Sciatic nerve (tissue), 2 donors: ENCODE data around the gene ZNF543. TPM values are rescaled to one million over a fixed set of nuclear protein-coding genes. Genes with fewer than 3 reads are reported as not detected.
A peak's percentile ranks its signal among the peaks of the same experiment; 100 is the strongest.
"Not testable (repeated sequence)": the region's sequence is repeated elsewhere in the genome, so short reads cannot be mapped to it uniquely, and the experiment has no call there.

ENCODE experiments used
- ATAC-seq: fragments of 200-7000 bp; cut with Tn5 transposase; one replicate; pipeline ENCODE4 v1.9.1; 2020; ENCODE audit warnings: mild to moderate bottlenecking, moderate library complexity
- DNase-seq: peaks from one replicate; pipeline ENCODE4 v3.0.0-alpha.2; 2020; ENCODE audit warnings: low spot score
- intact Hi-C: fragments of 100-400 bp; cut with DNase I; formaldehyde crosslinking; loops from one replicate; pipeline ENCODE4 v1.14.2; 2022
- total RNA-seq: library from RNA; stranded (reverse); fragmentation: NEBNext Ultra II Directional; extraction: Animal tissue kit (Norgen Biotek cat#: 25700); gene quantifications from one replicate; pipeline ENCODE4 v1.2.1, GENCODE V29; 2021
- donor health status: DM: no; HTN: no; CAD: no.
- donor health status: DM: no; HTN: no; CAD: no.

The ZNF543 gene
- 7.0 TPM for total RNA-seq

DNA sequence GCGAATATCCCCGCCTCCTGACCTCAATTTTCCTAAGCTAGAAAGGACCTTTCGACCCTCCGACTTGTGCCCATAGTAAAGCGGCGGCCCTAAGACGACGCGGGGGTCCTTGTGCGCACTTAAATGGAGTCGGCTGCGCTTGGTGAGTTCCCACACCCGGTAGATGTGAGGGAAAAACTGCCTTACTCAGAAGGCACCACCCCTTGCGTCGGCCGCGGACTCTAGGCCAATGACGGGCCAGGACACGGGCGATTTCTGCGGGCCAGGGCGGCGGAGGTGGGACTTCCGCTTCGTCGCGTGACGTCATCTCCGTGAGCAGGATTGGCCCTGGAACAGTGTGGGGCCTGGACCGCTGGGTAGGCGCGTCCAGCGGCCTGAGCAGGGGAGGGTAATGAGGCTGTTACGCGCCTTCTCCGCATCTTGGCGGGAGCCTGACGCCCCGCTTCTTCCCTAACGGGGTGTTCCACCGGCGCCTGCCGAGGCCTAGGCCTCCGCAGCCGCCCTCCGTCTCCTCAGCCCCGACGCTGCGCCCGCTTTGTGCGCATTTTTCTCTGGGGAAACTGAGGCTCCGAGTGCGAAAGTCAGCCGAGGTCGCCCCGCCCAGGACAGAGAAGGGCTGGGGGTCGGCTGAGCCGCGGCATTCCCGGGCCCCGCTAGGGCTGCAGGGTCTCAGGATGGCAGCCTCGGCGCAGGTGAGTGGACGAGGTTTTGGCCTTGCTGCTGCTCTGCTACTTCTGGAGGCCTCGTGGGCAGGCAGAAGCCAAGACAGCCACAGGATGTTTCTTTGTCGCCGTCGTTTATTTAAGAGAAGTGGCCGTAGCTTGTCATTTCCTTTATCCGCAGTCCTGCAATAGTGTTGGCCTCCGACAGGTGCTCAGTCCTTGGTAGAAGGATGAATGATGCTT lies at the start of gene ZNF543:
Gene ZNF543, plus strand, starts transcription at position 293 of the 905 bp plus-strand sequence. Its CDS starts 382 bp downstream, at position 675.
- peak; percentile 97 for DNase-seq
- peak; percentile 100 for ATAC-seq
- intact Hi-C loops, result no loop called here

DNA sequence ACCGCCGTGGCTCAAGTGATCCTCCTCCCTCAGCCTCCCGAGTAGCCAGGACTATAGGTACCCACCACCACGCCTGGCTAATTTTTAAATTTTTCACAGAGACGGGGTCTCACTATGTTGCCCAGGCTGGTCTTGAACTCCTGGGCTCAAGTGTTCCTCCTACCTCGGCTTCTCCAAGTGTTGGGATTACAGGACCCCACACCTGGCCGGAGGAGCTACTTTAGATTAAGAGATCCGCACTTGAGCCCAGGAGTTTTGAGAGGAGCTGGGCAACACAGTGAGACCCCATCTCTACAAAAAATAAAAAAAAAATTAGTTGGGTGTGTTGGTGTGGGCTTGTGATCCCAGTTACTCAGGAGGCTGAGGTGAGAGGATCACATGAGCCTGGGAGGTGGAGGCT lies 49.0 kb upstream of the ZNF543 start:
- no peak for ATAC-seq
- intact Hi-C loops, result no loop called here
- no peak for DNase-seq

DNA sequence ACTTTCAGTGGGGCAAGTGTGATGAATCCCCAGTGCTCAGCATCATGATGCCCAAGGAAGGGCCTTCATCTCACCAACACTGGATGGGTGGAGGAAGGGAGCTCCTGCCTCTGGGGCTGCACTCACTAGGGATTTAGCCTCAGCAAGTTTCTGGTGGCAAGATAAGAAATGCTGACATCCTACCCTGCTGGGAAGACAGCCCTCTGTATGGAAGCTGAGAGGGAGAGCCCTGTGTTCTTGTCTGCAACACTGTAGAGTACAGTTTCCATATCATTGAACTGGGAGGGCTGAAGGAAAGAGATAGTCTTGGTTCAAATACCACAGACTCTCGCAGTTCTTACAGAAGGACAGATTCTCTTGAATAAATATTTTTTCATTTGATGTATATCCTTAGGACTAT lies 47.3 kb upstream of the ZNF543 start:
- intact Hi-C loops, result no loop called here
- no peak for DNase-seq
- no peak for ATAC-seq

DNA sequence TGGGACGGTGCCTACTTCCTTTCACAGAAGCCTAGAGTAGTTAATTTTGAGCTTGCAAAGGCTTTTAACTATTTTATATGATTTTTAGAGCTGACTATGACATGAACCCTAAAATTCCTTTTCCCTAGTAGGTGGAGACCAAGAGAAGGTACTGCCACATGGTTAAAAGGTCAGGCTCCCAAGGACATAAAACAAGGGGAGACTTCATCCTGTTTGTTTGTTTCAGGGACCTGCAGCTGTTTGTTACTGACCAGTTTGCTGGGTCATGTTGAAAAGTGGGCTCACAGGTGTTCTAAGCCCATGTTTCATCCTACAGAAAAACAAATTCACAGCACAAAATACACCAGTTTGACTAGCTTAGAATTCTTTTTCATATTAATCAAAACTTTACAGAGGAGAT lies 43.8 kb upstream of the ZNF543 start:
- intact Hi-C loops, result no loop called here
- ATAC-seq (no peak), DNase-seq (no peak)

DNA sequence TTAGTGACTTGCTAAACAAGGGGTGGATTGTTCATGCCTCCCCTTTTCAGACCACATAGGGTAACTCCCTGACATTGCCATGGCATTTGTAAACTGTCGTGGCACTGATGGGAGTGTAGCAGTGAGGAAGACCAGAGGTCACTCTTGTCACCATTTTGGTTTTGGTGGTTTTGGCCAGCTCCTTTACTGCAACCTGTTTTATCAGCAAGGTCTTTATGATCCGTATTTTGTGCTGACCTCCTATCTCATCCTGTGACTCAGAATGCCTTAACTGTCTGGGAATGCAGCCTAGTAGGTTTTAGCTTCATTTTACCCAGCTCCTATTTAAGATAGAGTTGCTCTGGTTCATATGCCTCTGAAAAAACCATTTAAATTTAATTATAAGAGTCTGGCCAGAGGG lies 41.8 kb upstream of the ZNF543 start:
- intact Hi-C loops, ATAC-seq, DNase-seq: not testable (repeated sequence)

DNA sequence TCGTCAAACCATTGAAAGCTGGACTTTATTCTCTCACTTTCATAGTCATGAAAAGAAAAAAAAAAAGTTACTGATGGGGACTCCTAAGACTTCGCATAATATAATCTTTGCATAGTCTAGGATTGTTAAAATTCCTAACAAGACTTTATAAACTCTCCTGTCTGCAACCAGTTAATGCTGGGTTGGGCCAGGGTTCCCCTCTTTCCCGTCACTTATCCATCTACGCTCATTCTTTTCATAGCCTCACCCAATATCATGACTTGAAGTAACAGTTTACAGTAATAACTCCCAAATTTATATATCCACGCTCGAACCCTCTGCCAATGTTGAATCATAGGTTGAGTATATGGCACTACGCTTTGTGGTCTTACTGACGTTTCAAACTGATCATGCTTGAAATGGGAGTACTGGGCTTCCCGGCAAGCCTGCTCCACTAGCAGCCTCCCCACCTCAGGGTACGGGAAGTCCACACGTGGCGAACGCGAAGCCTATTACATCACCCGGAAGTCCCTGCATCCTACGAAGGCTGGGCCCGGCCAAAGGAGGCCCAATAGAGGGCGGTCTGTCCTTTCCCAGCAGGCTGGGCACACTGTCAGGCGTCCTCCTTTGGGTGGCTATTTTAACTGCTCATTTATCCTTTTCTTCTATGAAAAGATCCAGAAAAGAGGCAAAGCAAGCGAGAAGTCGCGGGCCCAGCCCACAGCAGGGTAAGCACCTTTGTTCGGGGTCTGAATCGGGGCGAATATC lies 40.7 kb upstream of the ZNF543 start:
- DNase-seq (peak; percentile 92), ATAC-seq (peak; percentile 98)
- intact Hi-C loops, result no loop called here

DNA sequence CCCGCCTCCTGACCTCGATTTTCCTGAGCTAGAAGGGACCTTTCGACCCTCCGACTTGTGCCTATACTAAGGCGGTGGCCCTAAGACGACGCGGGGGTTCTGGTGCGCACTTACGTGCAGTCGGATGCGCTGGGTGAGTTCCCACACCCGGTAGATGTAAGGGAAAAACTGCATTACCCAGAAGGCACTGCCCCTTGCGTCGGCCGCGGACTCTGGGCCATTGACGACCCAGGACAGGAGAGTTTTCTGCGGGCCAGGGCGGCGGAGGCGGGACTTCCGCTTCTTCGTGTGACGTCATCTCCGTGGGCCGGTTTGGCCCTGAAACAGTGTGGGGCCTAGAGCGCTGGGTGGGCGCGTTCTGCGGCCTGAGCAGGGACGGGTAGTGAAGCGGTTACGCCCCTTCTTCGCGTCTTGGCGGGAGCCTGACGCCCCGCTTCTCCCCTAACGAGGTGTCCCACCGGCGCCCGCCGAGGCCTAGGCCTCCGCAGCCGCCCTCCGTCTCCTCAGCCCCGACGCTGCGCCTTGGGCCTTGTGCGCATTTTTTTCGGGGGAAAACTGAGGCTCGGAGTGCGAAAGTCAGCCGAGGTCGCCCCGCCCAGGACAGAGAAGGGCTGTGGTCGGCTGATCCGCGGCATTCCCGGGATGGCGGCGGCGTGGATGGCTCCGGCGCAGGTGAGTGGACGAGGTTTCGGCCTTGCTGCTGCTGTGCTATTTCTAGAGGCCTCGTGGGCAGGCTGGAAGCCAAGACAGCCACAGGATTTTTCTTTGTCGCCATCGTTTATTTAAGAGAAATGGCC lies 39.9 kb upstream of the ZNF543 start, which contains the start of gene ZNF460:
Gene ZNF460, plus strand, starts transcription at position 321 of the 797 bp plus-strand sequence. Its CDS starts 322 bp downstream, at position 643.
- ATAC-seq (peak; percentile 99), DNase-seq (peak; percentile 98)
- intact Hi-C loops, result no loop called here

DNA sequence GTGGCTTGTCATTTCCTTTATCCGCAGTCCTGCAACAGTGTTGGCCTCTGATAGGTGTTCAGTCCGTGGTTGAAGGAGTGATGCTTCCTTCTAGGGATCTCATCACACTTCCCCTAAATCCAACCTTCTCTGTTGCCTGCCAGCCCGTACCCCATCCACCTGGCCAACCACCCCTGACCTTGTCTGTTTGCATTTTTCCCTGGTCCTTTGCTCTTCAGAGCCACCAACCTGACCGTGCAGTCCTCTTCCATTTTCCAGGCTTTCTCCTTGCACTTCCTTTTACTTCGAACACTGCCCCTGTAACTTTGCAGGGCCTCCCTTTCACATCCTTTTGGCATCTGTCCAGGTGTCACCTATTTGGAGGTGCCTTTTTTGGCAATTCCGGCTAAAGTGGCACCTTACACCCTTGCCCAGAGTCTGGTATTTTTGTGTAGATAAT lies 39.3 kb upstream of the ZNF543 start:
- DNase-seq (no peak), ATAC-seq (no peak)
- intact Hi-C loops, result no loop called here

DNA sequence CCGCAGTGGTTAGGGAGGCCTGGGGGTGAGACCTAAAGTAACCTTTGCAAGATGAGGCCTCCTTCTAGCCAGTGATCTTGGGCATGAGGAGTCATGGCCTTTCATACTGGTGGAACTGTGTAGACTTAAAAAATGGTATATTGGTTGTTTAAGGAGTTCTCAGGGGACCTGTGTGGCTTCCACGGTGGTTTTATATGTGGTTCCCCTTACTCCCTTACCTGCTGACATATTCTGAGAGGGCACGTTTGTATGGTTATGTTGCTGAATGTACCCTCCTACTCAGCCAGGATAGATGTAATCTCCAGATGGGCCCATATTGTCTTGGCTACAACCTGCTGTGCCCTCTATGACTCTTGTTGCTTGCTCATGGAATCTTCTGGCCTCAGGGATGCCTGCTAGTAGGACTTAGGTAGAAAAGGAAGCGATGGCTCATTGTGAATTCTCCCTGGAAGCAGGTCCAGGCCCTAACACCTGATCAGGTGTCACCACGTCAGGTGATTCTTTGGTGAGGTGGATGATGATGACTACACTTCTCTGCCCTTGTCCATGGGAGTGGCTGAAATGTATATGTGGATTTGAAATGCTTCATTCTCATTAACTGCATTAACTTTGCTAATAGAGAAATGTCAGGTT lies 38.1 kb upstream of the ZNF543 start:
- intact Hi-C loops, result no loop called here
- ATAC-seq, result no peak
- DNase-seq, result no peak

DNA sequence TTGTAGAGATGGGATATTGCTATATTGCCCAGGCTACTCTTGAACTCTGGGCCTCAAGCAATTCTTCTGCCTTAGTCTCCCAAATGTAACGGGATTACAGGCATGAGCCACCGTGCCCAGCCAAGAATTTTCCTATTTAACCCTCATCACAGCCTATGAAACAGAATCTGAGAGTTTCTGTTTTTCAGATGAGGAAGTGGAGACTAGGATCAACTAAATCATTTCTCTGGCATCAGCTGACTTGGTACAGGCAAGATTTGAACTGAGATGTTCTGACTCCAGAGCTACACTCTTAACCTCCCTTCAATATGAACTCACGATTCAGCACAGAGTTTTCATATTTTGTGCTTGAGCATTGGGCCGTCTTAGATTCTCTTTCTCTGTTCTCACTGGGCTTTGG lies 31.9 kb upstream of the ZNF543 start:
- intact Hi-C loops, result no loop called here
- no peak for DNase-seq
- no peak for ATAC-seq

DNA sequence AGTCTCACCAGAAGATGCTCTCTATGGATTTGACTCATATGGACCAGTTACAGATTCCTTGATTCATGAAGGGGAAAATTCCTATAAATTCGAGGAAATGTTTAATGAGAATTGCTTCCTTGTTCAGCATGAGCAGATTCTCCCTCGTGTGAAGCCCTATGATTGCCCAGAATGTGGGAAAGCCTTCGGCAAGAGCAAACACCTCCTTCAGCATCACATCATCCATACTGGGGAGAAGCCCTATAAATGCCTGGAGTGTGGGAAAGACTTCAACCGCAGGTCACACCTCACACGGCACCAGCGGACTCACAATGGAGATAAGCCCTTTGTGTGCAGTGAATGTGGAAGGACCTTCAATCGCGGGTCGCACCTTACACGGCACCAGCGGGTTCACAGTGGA lies 29.3 kb upstream of the ZNF543 start:
- ATAC-seq, result no peak
- intact Hi-C loops, result no loop called here
- no peak for DNase-seq

DNA sequence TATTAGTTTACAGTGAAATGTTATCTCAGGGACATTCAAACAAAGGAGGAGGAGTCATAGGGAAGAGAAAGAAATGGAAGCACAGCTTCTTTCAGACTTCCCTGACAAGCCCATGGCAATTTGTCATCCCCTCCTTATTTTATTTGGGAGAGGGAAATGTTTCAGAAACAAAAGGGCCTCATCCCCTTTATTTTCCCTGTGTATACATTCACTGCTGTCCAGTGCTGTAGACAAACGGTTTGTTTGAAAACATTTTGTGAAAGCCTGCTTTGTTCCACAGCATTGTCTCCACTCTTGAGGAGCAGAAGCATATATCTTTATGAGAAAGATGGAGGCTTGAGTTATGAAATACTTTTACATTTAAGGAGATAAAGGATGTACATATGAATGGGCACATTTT lies 27.7 kb upstream of the ZNF543 start:
- no peak for ATAC-seq
- intact Hi-C loops, result no loop called here
- no peak for DNase-seq

DNA sequence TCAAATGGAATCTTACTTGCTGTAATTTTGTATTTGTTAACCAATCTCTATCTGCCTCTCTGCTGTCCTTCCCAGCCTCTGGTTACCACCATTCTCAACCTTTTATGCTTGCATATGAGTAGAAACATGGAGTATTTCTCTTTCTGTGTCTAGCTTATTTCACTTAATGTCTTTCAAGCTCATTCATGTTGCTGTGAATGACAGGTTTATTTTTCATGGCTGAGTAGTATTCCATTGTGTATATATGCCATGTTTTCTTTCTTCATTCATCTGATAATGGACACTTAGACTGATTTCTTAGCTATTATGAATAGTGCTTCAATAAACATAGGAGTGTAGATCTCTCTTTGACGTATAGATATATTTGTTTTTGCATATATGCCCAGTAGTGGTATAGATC lies 26.6 kb upstream of the ZNF543 start:
- ATAC-seq (no peak), DNase-seq (no peak)
- intact Hi-C loops, result no loop called here

DNA sequence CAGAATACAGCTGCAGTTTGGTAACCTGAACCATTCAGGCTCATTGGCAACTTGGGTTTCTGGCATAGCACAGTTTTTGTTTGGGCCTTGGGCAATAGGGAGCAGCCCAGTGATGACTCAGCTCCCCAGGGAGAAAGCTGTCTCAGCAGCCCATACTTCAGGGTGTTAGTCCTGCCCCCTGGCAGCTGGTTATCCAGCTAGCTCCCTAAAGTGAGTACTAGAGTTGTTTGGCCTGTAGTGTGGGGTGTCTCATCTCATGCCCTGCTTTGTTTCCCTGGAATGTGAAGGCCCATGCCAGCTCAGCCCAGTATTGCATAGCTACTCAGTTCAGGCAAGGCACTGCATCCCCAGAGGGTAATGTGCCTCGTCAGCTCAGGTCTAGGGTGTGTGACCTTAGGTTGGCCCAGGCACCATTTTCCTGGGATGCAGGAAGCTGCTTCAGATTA lies 18.2 kb upstream of the ZNF543 start:
- intact Hi-C loops, result no loop called here
- no peak for DNase-seq
- peak; percentile 32 for ATAC-seq

DNA sequence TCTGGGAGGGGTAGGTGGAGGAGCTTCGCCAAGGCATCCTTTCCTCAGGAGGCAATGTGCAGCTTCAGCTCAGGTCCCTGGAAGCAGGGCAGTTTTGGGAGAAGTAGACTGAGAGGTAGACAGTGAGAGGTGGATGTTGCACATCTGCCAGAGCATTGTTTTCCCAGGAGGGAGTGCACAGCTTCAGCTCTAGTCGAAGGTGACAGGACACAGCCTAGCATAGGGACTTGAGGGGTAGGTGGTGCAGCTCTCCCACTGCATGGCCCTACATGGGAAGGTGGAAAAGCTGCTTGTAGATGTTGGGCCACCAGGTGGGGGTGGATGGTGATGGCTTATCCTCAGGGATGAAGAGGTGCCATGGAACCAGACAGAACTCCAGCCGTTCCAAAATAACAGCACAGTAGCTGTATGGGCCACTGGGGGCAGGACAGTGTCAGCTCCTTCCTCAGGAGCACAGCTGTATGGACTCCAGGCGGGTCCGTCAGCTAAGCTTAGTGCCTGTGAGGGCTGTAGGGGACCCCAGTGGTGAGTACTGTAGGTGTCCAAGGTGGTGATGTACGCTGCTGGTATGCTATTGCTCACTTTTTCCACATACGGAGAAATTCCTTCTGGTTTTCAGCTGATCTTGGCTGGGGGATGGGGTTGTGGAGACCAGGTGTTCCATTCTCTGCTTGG lies 17.4 kb upstream of the ZNF543 start:
- intact Hi-C loops, result no loop called here
- ATAC-seq, result no peak
- DNase-seq, result no peak

DNA sequence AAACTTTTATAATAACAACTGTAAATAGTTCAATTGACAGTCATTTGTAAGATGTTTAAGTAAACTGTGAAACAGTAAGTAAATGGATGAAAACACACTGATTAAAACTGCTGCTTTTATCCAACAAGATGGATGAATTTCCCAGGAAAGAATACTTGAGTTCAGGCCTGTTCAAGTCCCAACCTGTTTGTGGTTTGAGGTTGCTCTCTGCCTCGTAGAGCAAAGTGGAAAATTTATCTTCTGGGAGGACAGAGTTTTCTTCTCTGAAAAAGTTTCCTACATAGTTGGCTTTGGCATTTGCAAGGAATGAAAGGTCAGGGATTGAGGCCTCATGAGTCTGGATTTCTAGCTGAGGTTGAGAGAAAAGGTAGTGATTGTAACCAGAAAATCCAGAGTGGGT lies 15.2 kb upstream of the ZNF543 start:
- no peak for ATAC-seq
- intact Hi-C loops, result no loop called here

DNA sequence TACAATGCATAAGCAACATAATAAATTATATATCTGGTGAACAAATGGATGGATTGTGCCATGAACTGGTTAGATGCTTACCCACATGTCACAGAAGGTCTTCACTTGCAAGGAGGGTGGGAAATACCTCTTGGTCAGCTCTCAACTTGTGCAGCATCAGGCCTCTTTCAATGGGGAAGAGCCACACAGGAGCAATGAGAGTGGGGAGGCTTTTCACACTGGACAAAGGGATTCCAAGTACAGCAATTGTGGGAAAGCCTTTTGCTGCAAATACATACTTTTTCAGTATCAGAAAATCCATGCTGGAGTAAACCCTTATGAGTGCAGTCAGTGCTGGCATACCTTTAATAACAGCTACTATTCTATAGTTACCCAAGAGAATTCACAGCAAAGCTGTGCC lies 11.8 kb upstream of the ZNF543 start:
- ATAC-seq (no peak), DNase-seq (no peak)
- intact Hi-C loops, result no loop called here

More for the DNA sequence above, 15.2 kb upstream of the ZNF543 start:
- no peak for DNase-seq

DNA sequence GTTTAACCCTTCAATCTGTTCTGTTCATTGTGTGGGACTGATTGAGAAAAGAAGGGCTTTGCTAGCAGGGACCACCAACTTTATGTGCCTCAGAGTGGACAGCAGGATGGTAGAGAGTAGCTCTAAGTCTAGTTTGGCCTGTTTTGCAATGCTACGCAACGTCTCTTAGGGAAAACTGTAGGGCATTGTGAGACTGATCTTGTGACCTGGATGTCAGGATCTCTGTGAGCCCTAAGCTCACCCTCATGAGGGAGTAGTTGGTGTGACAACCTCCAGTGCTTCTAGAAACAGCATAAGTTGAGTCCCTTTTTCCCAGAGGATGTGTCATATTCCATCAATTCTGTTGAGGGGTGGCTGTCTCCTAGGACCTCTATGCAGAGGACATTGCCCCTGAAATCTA lies 9.5 kb upstream of the ZNF543 start:
- no peak for DNase-seq
- intact Hi-C loops, result no loop called here
- no peak for ATAC-seq
